ENCODE results near the gene EHD4.

Gene EHD4

DNA sequence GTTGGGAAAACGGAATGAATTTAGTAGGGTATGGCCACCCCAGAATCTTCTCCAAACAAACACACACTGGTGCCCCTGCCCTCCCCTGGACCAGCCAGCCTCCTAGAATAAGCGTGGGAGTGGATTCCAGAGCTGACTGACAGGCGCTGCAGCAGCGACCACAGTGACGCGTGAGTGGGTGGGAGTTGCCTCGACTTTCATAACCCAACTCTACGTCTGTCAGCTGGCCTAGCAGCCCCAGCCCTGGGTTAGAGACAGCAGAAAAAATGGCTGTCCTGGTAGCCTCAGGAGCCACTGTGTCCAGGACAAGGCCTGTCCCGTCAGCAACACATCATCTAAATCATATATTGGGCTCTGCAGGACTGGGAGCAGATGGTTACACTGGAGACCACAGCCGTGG, 123.7 kb downstream of the EHD4 start:
- H3K9ac ChIP-seq = no peak overlapping the region
- H3K9me3 ChIP-seq (ENCODE audit: control insufficient read depth, low read length) = no peaks in the 10 kb centered on the region
- no peaks in the 10 kb centered on the region for H3K4me1 ChIP-seq
- H3K27me3 ChIP-seq (ENCODE audit: control insufficient read depth, insufficient read depth, low read length) = no peaks in the 10 kb centered on the region
- TF ChIP-seq, protein P1, sequence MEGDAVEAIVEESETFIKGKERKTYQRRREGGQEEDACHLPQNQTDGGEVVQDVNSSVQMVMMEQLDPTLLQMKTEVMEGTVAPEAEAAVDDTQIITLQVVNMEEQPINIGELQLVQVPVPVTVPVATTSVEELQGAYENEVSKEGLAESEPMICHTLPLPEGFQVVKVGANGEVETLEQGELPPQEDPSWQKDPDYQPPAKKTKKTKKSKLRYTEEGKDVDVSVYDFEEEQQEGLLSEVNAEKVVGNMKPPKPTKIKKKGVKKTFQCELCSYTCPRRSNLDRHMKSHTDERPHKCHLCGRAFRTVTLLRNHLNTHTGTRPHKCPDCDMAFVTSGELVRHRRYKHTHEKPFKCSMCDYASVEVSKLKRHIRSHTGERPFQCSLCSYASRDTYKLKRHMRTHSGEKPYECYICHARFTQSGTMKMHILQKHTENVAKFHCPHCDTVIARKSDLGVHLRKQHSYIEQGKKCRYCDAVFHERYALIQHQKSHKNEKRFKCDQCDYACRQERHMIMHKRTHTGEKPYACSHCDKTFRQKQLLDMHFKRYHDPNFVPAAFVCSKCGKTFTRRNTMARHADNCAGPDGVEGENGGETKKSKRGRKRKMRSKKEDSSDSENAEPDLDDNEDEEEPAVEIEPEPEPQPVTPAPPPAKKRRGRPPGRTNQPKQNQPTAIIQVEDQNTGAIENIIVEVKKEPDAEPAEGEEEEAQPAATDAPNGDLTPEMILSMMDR (IDR thresholded peaks at IDR 0.05) = no peak
- H3K27ac ChIP-seq = no peak overlapping the region
- H3K4me2 ChIP-seq (ENCODE audit: low read length) = no peak overlapping the region
- H3K79me2 ChIP-seq = no peaks in the 10 kb centered on the region
- no peak overlapping the region for H3K4me3 ChIP-seq (ENCODE audit: low read depth, low read length)
- no peak overlapping the region for H2AFZ ChIP-seq
- H3K36me3 ChIP-seq (ENCODE audit: control insufficient read depth, insufficient read depth, low read length) = no peaks in the 10 kb centered on the region

DNA sequence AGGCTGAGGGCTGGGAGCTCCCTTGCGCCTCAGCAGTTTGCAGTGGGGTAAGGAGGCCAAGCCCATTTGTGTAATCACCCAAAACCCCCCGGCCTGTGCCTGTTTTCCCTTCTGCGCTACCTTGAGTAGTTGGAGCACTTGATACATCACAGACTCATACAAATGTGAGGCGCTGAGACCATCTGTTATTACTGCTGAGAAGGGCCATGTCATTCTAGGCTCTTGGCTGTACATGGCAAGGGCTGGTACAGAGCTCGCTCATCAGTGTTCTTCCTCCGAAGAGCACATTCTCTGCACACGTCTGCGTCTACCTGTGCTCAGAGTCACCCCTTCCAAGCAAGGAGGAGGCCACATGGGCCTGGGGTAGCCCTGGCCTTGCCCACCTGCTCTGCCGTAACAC, 124.4 kb downstream of the EHD4 start:
- Histone ChIP-seq H3K36me3 (ENCODE audit: control insufficient read depth, insufficient read depth, low read length) (no peaks in the 10 kb centered on the region), H3K27ac (no peak overlapping the region), H3K4me3 (ENCODE audit: low read depth, low read length) (no peak overlapping the region), H3K4me1 (no peaks in the 10 kb centered on the region), H3K9me3 (ENCODE audit: control insufficient read depth, low read length) (no peaks in the 10 kb centered on the region), H3K4me2 (ENCODE audit: low read length) (no peak overlapping the region), H3K9ac (no peak overlapping the region), H3K27me3 (ENCODE audit: control insufficient read depth, insufficient read depth, low read length) (no peaks in the 10 kb centered on the region), H2AFZ (no peak overlapping the region), H3K79me2 (no peaks in the 10 kb centered on the region)
- TF ChIP-seq, protein P1 (IDR thresholded peaks at IDR 0.05) = no peak

DNA sequence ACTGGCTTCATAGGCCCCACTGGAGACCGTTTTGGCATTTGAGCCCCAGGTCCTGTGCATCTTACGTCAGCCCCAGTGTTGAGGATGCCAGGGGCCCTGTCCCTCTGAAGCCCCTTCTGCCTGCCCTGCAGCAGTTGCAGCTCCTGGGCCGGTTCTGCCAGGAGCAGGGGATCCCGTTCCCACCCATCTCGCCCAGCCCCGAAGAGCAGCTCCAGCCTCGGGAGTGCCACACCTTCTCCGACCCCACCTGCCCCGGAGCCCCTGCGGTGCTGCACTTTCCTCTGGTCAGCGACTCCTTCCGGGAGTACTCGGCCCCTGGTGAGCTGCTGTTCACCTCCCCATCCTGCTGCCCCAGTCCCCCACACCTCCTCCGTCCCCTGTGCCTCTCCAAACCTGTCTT, 125.2 kb downstream of the EHD4 start:
- H3K79me2 ChIP-seq = no peaks in the 10 kb centered on the region
- H3K36me3 ChIP-seq (ENCODE audit: control insufficient read depth, insufficient read depth, low read length) = no peaks in the 10 kb centered on the region
- no peak overlapping the region for H2AFZ ChIP-seq
- TF ChIP-seq, protein P1 (IDR thresholded peaks at IDR 0.05) = no peak
- no peak overlapping the region for H3K9ac ChIP-seq
- no peaks in the 10 kb centered on the region for H3K4me1 ChIP-seq
- H3K27me3 ChIP-seq (ENCODE audit: control insufficient read depth, insufficient read depth, low read length) = no peaks in the 10 kb centered on the region
- no peak overlapping the region for H3K4me3 ChIP-seq (ENCODE audit: low read depth, low read length)
- H3K9me3 ChIP-seq (ENCODE audit: control insufficient read depth, low read length) = no peaks in the 10 kb centered on the region
- no peak overlapping the region for H3K4me2 ChIP-seq (ENCODE audit: low read length)
- no peak overlapping the region for H3K27ac ChIP-seq
